PFSK-1 (cell line): Measurements from ENCODE around the gene RAP1GAP.

Experiments used
- POLR2AphosphoS5 ChIP-seq: IDR thresholded peaks from 2 replicates; pipeline ENCODE4 v1.6.1; 2012; ENCODE audit warnings: low read depth, mild to moderate bottlenecking, control low read depth, low read length, moderate library complexity
- SIN3A ChIP-seq: IDR thresholded peaks from 2 replicates; pipeline ENCODE4 v1.6.1; 2012; ENCODE audit warnings: mild to moderate bottlenecking, low read length, moderate library complexity, borderline replicate concordance; ENCODE audit not compliant: insufficient read depth
- TAF1 ChIP-seq: IDR thresholded peaks from 2 replicates; pipeline ENCODE4 v1.6.1; 2012; ENCODE audit warnings: low read length, control low read depth, borderline replicate concordance; ENCODE audit not compliant: insufficient read depth
- TF ChIP-seq, protein P1 (sequence below), 2 experiments: IDR thresholded peaks; 2 replicates each; pipeline versions ENCODE4 v1.6.1 to v1.8.0; 2011 to 2012; ENCODE audit warnings: low read depth in 2 of 2, low read length in 2 of 2, control low read depth in 1 of 2, inconsistent platforms in 1 of 2, mild to moderate bottlenecking in 1 of 2, moderate library complexity in 1 of 2; ENCODE audit not compliant: insufficient read depth in 1 of 2

DNA sequence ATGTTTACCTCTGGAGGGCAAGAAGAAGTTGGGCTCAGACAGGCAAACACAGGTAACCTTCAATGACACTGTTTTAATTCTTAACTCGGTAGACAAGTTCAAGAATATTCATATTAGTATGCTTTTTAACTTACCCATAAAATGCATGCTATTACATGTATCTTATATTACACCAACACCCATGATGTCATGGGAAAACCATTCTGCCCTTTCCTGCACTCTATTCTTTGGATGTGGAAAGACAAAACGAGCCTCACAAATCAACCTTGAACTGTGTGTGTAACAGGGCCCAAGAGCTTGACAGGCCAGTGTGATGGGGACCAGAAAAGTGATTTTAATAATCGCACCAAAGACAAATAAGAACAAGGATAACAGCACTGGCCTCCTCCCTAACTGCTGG, 22.6 kb upstream of the RAP1GAP start:
- TF ChIP-seq SIN3A (no peak), TAF1 (no peak), POLR2AphosphoS5 (no peak)
- TF ChIP-seq, protein P1, sequence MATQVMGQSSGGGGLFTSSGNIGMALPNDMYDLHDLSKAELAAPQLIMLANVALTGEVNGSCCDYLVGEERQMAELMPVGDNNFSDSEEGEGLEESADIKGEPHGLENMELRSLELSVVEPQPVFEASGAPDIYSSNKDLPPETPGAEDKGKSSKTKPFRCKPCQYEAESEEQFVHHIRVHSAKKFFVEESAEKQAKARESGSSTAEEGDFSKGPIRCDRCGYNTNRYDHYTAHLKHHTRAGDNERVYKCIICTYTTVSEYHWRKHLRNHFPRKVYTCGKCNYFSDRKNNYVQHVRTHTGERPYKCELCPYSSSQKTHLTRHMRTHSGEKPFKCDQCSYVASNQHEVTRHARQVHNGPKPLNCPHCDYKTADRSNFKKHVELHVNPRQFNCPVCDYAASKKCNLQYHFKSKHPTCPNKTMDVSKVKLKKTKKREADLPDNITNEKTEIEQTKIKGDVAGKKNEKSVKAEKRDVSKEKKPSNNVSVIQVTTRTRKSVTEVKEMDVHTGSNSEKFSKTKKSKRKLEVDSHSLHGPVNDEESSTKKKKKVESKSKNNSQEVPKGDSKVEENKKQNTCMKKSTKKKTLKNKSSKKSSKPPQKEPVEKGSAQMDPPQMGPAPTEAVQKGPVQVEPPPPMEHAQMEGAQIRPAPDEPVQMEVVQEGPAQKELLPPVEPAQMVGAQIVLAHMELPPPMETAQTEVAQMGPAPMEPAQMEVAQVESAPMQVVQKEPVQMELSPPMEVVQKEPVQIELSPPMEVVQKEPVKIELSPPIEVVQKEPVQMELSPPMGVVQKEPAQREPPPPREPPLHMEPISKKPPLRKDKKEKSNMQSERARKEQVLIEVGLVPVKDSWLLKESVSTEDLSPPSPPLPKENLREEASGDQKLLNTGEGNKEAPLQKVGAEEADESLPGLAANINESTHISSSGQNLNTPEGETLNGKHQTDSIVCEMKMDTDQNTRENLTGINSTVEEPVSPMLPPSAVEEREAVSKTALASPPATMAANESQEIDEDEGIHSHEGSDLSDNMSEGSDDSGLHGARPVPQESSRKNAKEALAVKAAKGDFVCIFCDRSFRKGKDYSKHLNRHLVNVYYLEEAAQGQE (IDR thresholded peaks at IDR 0.05; ENCODE audit: insufficient read depth in 1 of 2, low read depth in 2 of 2, low read length in 2 of 2): no peak
